Lung (tissue), 12 donors: Measurements from ENCODE around the gene MC4R. TPM values are rescaled to one million over a fixed set of nuclear protein-coding genes. Genes with fewer than 3 reads are reported as not detected.

ENCODE experiments used
- ATAC-seq: fragments of 200-7000 bp; cut with Tn5 transposase; one replicate; pipeline ENCODE4 v1.9.1; 2020; ENCODE audit warnings: moderate number of reproducible peaks; ENCODE audit not compliant: insufficient read depth, low FRiP score
- DNase-seq, 3 donors: peaks; one replicate each; pipeline ENCODE4 v3.0.0-alpha.2; 2013 to 2017
- H3K27ac ChIP-seq, 2 donors: one replicate each; pipeline ENCODE4 v1.5.1; 2013; ENCODE audit warnings: mild to moderate bottlenecking in 2 of 2, moderate library complexity in 2 of 2, control low read depth in 1 of 2, inconsistent platforms in 1 of 2, low read depth in 1 of 2, low read length in 1 of 2
- H3K27me3 ChIP-seq, 3 donors: one replicate each; pipeline ENCODE4 v1.5.1; 2013; ENCODE audit warnings: low read length in 2 of 3; ENCODE audit not compliant: control insufficient read depth in 3 of 3, insufficient read depth in 3 of 3
- H3K36me3 ChIP-seq, 4 donors: one replicate each; pipeline ENCODE4 v1.5.1; 2013; ENCODE audit warnings: low read length in 4 of 4, mild to moderate bottlenecking in 1 of 4, moderate library complexity in 1 of 4; ENCODE audit not compliant: control insufficient read depth in 4 of 4, insufficient read depth in 4 of 4
- H3K4me1 ChIP-seq, 5 donors: one replicate each; pipeline ENCODE4 v1.5.1; 2013; ENCODE audit warnings: low read length in 5 of 5, mild to moderate bottlenecking in 2 of 5, moderate library complexity in 1 of 5; ENCODE audit not compliant: control insufficient read depth in 5 of 5, insufficient read depth in 5 of 5
- H3K4me3 ChIP-seq: one replicate; pipeline ENCODE4 v1.5.1; 2013; ENCODE audit warnings: mild to moderate bottlenecking, control low read depth, moderate library complexity
- H3K9ac ChIP-seq, 2 donors: one replicate each; pipeline ENCODE4 v1.5.1; 2013; ENCODE audit warnings: low read length in 2 of 2, control low read depth in 1 of 2; ENCODE audit not compliant: insufficient read depth in 1 of 2
- H3K9me3 ChIP-seq, 4 donors: one replicate each; pipeline ENCODE4 v1.5.1; 2013; ENCODE audit warnings: low read length in 3 of 4, mild to moderate bottlenecking in 1 of 4, moderate library complexity in 1 of 4; ENCODE audit not compliant: control insufficient read depth in 4 of 4, insufficient read depth in 3 of 4
- WGBS, 2 donors: extraction: QIAGEN DNeasy Blood & Tissue Kit; methylation state at CpG; one replicate each; pipeline ENCODE4 v1.1.7; 2013; 5-methylcytosine and 5-hydroxymethylcytosine counted together
- polyA plus RNA-seq, 2 donors: library from polyadenylated mRNA; stranded (reverse); fragments of 200-250 nt; gene quantifications; one replicate each; pipeline ENCODE4 v1.2.1, GENCODE V29; 2013
- total RNA-seq, 2 donors: library from RNA; depleted of rRNA in 1 of 2; stranded (reverse); fragments of >200 nt in 1 of 2; gene quantifications; one replicate each; pipeline ENCODE4 v1.2.1, GENCODE V29; 2014 to 2021
- TF ChIP-seq, protein P1 (sequence below): IDR thresholded peaks from 2 replicates; pipeline ENCODE4 v1.5.1; 2012; ENCODE audit warnings: mild to moderate bottlenecking; ENCODE audit errors: control extremely low read depth, extremely low read depth
- donor health status: control.
- donor health status: control.
- donor health status: Bipolar disorder and iron deficiency.
- donor health status: healthy.
- donor health status: DM: yes; HTN: yes; CAD: no.

Gene MC4R
- total and polyA plus RNA-seq, 4 donors: 0.02 to 0.37 TPM; not detected in 2

GRCh38 chr18:60327880-60328279, 44.7 kb downstream of the MC4R start:
- peaks cover 0 to 3% (median 0%) of the 10 kb centered on the region in 5 donors for H3K4me1 ChIP-seq
- H3K9ac ChIP-seq: no peak overlapping the region
- no peaks in the 10 kb centered on the region for H3K27me3 ChIP-seq
- H3K9me3 ChIP-seq: peaks cover 0 to 5% (median 5%) of the 10 kb centered on the region in 4 donors
- TF ChIP-seq, protein P1, sequence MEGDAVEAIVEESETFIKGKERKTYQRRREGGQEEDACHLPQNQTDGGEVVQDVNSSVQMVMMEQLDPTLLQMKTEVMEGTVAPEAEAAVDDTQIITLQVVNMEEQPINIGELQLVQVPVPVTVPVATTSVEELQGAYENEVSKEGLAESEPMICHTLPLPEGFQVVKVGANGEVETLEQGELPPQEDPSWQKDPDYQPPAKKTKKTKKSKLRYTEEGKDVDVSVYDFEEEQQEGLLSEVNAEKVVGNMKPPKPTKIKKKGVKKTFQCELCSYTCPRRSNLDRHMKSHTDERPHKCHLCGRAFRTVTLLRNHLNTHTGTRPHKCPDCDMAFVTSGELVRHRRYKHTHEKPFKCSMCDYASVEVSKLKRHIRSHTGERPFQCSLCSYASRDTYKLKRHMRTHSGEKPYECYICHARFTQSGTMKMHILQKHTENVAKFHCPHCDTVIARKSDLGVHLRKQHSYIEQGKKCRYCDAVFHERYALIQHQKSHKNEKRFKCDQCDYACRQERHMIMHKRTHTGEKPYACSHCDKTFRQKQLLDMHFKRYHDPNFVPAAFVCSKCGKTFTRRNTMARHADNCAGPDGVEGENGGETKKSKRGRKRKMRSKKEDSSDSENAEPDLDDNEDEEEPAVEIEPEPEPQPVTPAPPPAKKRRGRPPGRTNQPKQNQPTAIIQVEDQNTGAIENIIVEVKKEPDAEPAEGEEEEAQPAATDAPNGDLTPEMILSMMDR: no peak
- H3K4me3 ChIP-seq: no peak overlapping the region
- no peaks in the 10 kb centered on the region for H3K36me3 ChIP-seq
- no peak overlapping the region for H3K27ac ChIP-seq
- WGBS, 2 donors: 63 to 94% methylated on average over 2 of the region's 2 CpGs
- ATAC-seq (no peak), DNase-seq (no peak)

DNA sequence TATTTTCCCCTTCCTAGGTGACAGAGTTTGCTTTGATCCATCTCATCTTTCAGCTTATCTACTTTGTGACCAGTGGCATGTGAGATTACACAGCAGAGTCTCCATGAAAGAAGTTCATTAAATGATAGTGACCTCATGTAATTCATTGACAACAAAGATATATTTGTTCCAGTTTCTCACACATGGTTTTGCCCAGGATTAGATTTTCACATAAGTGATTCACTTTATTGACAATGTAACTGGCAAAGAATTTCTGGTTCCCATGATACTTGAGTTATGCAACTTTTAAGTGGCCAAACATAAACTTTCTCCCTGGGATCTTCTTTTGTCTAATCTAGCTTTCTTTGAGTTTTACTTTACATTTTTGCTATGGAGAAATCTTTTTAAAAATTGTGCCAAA, 50.0 kb downstream of the MC4R start:
- H3K36me3 ChIP-seq: no peaks in the 10 kb centered on the region
- no peak for ATAC-seq
- no peak overlapping the region for H3K27ac ChIP-seq
- H3K27me3 ChIP-seq: no peaks in the 10 kb centered on the region
- DNase-seq: no peak
- no peak overlapping the region for H3K4me3 ChIP-seq
- no peaks in the 10 kb centered on the region for H3K4me1 ChIP-seq
- peaks cover 0 to 8% (median 2%) of the 10 kb centered on the region in 4 donors for H3K9me3 ChIP-seq
- TF ChIP-seq, protein P1: no peak
- no peak overlapping the region for H3K9ac ChIP-seq
